Measurements from ENCODE around the gene HCN1.

DNA sequence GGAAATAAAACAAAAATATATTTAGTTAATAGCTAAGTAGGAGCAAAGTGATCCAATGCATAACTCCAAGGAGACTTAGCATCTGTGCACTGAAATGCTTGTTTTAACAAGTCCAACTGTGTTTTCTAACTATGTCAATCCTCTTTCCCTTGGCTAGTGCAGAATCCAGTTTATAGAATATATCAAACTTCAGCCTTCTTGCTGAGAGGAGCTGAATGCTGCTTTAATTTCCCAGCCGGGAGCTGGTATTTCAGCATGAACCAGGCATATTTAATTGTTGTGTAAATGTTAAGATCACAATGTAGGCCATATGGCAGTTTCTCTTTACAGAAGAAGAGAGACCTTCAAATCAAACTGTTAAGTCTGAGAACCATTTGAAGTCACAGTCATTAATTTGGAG lies 411.7 kb downstream of the HCN1 start:
- TF ChIP-seq, protein P1, sequence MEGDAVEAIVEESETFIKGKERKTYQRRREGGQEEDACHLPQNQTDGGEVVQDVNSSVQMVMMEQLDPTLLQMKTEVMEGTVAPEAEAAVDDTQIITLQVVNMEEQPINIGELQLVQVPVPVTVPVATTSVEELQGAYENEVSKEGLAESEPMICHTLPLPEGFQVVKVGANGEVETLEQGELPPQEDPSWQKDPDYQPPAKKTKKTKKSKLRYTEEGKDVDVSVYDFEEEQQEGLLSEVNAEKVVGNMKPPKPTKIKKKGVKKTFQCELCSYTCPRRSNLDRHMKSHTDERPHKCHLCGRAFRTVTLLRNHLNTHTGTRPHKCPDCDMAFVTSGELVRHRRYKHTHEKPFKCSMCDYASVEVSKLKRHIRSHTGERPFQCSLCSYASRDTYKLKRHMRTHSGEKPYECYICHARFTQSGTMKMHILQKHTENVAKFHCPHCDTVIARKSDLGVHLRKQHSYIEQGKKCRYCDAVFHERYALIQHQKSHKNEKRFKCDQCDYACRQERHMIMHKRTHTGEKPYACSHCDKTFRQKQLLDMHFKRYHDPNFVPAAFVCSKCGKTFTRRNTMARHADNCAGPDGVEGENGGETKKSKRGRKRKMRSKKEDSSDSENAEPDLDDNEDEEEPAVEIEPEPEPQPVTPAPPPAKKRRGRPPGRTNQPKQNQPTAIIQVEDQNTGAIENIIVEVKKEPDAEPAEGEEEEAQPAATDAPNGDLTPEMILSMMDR (IDR thresholded peaks at IDR 0.05): no peak
- TF ChIP-seq POLR2A (IDR thresholded peaks at IDR 0.05): no peak
